Activated naive CD8-positive, alpha-beta T cell treated with anti-CD3 and anti-CD28 coated beads for 36 hours (primary cell): ENCODE results near the gene MRM2. TPM values are rescaled to one million over a fixed set of nuclear protein-coding genes. Genes with fewer than 3 reads are reported as not detected.

Source experiments
- DNase-seq: peaks from one replicate; pipeline ENCODE4 v3.0.0; 2021
- H3K27ac Mint-ChIP-seq: one replicate; pipeline ENCODE4 v1.8.0; 2022; ENCODE audit warnings: mild to moderate bottlenecking, moderate library complexity, mixed read lengths
- H3K27me3 Mint-ChIP-seq: one replicate; pipeline ENCODE4 v1.8.0; 2022; ENCODE audit warnings: mild to moderate bottlenecking, mixed read lengths
- H3K36me3 Mint-ChIP-seq: one replicate; pipeline ENCODE4 v1.8.0; 2021; ENCODE audit warnings: mild to moderate bottlenecking, mixed read lengths
- H3K4me1 Mint-ChIP-seq: one replicate; pipeline ENCODE4 v1.8.0; 2021; ENCODE audit warnings: mixed read lengths
- H3K4me3 Mint-ChIP-seq: one replicate; pipeline ENCODE4 v1.8.0; 2022; ENCODE audit warnings: mild to moderate bottlenecking, moderate library complexity, mixed read lengths
- H3K9me3 Mint-ChIP-seq: one replicate; pipeline ENCODE4 v1.8.0; 2022; ENCODE audit warnings: mixed read lengths
- total RNA-seq, 2 experiments: library from RNA; stranded (reverse); gene quantifications; one replicate each; pipeline ENCODE4 v1.2.3, GENCODE V29; 2021

MRM2 gene
- total RNA-seq, 2 experiments from 2014 or later, result 48.4 to 52.9 TPM

DNA sequence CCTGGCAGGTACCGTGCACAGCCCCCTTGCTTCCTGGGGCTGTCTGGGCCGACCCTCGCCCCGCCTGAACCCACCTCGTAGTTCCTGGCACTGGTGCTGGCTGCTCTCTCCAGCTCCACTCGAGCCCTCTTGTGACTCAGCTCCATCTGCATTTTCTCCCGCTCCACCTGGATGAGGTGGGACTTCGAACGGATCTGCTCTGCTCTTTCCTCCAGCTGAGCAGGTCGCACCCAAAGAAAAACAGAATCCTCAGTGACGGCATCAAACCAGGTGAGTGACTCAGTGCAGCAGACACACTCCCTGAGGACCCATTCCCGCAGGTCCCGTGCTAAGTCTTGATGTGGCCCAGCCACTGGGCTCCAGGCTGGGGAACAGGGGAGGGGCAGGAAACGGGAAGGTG lies 16.7 kb downstream of the MRM2 start:
- Mint-ChIP-seq H3K27me3 (no peaks in the 10 kb centered on the region), H3K9me3 (no peaks in the 10 kb centered on the region), H3K27ac (no peak overlapping the region), H3K36me3 (peaks cover 22% of the 10 kb centered on the region), H3K4me1 (peaks cover 4% of the 10 kb centered on the region), H3K4me3 (no peak overlapping the region)
- DNase-seq, result no peak

DNA sequence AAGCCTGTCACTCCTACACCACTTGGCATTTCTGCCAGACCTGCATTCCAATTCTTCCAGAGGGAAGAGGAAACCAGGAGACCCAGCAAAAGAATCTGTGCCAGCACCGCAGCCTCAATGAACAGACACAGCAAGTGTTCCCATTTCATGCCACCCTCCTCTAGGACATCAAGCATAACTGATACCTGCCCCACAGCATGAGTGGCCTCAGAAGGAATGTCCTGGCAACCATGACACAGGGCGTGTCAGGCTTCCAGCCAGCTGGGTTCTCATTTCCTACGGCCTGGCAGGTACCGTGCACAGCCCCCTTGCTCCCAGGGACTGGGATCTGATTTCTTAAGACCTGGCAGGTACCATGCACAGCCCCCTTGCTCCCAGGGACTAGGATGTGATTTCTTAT lies 17.1 kb downstream of the MRM2 start:
- no peaks in the 10 kb centered on the region for H3K9me3 Mint-ChIP-seq
- no peaks in the 10 kb centered on the region for H3K27me3 Mint-ChIP-seq
- peaks cover under 1% of the 10 kb centered on the region for H3K4me1 Mint-ChIP-seq
- no peak overlapping the region for H3K27ac Mint-ChIP-seq
- no peak overlapping the region for H3K4me3 Mint-ChIP-seq
- no peak for DNase-seq
- H3K36me3 Mint-ChIP-seq, result peaks cover 18% of the 10 kb centered on the region

DNA sequence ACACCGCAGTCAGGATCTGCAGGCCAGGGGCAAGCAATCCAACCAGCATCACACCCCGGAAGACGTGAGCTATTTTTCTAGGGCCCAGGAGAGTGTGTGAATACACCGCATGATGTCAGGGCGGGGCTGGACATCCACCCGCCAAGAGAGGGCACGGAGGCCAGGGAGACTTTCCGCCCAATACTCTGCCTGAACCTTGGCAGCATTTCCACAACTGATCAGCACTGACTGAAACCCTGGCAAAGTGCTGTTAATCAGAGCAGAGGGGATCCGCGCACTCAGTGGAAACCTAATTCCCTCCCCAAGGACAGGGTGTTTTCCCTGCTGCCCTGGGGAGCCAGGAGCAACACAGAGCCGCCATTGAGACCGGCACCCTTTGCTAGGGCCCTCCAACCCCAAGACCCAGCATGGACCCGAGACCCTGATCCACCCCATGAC lies 17.5 kb downstream of the MRM2 start:
- no peak for DNase-seq
- H3K36me3 Mint-ChIP-seq, result peaks cover 16% of the 10 kb centered on the region
- no peak overlapping the region for H3K4me3 Mint-ChIP-seq
- H3K9me3 Mint-ChIP-seq, result no peaks in the 10 kb centered on the region
- H3K27ac Mint-ChIP-seq, result no peak overlapping the region
- H3K4me1 Mint-ChIP-seq, result no peaks in the 10 kb centered on the region
- H3K27me3 Mint-ChIP-seq, result no peaks in the 10 kb centered on the region

DNA sequence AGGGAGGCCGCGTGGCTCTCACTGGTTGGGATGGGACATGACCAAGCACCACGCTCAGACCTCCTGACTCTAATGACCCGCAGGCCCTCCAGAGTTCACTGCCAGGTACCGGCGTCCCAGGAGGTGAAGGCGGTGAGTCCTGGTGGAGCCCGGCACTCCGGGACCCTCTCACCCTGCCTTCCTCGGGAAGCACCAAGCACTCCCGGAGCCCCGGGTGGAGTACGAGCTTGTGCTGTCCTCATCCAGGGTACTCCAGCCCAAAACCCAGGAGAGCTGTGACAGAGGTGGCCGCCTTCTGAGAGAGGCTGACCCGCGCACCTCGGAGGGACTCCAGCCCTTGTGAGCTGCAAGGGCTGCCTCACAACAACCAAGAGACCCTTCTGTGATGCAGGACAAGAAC lies 18.7 kb downstream of the MRM2 start:
- Mint-ChIP-seq H3K4me1 (no peaks in the 10 kb centered on the region), H3K36me3 (peaks cover 16% of the 10 kb centered on the region), H3K27me3 (no peaks in the 10 kb centered on the region)

DNA sequence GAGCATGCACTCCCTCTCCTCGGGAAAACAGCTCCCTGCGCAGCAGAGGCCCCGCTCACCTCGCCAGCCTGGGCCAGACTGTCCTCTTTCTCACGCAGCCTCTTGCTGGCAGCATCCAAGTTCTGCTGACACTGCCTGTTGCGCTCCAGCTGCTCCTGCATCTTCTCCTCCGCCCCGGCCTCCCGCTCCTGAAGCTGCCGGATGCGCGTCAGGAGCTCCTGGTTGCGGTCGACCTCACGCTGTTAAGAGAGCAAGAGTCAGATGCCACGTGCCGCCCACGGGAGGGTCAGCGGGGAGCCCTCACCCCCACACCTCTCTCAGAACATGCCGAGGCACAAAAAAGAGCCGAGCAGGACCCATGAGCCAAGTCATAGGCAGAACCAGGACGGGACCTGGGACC lies 19.5 kb downstream of the MRM2 start:
- no peak for DNase-seq
- Mint-ChIP-seq H3K4me3 (no peak overlapping the region), H3K9me3 (no peaks in the 10 kb centered on the region), H3K36me3 (peaks cover 16% of the 10 kb centered on the region), H3K4me1 (no peaks in the 10 kb centered on the region), H3K27me3 (no peaks in the 10 kb centered on the region), H3K27ac (no peak overlapping the region)

More for the DNA sequence above, 18.7 kb downstream of the MRM2 start:
- H3K4me3 Mint-ChIP-seq, result no peak overlapping the region
- H3K27ac Mint-ChIP-seq, result no peak overlapping the region
- H3K9me3 Mint-ChIP-seq, result no peaks in the 10 kb centered on the region
- DNase-seq, result no peak

DNA sequence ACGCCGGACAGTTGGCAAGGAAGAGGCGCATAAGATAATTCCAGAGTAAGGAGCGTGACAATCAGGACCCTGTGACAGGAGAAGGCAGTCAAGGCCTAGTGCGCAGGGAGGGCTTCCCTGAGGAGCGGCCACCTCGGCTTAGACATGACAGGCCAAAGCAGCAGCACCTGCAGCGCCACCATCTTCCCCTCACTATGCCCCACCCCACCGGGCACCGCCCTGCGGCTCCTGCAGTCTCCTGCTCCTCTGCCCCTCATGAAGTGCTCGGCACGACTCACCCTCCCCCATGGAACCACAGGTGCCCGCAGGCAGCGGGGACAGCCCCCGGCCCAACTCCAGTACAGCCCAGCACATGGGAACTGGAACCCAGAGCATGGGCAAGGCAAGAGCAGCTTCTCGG lies 21.1 kb downstream of the MRM2 start:
- Mint-ChIP-seq H3K9me3 (no peaks in the 10 kb centered on the region), H3K4me3 (no peak overlapping the region), H3K27ac (no peak overlapping the region), H3K36me3 (peaks cover 13% of the 10 kb centered on the region), H3K27me3 (no peaks in the 10 kb centered on the region), H3K4me1 (no peaks in the 10 kb centered on the region)
- no peak for DNase-seq

DNA sequence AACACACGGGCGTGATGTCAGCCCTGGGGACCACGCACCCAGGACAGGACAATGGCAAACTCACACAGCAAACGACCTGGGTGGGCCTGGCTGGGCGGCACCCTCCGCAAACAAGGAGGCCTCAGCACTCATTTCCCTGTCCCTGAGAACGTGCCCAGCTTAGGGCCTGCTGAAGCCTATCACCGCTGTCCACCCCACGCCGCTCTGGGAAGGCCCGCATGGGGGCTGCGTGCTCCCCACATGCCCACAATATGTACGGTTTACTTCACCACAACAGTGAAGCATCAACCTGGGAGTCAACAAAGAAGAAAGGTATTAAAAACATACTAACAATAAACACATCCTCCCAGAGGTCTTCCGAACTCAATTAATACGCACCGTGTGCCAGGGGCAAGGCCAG lies 21.5 kb downstream of the MRM2 start:
- no peak for DNase-seq
- Mint-ChIP-seq H3K4me1 (no peaks in the 10 kb centered on the region), H3K36me3 (peaks cover 15% of the 10 kb centered on the region), H3K4me3 (no peak overlapping the region), H3K27me3 (no peaks in the 10 kb centered on the region), H3K9me3 (no peaks in the 10 kb centered on the region), H3K27ac (no peak overlapping the region)

DNA sequence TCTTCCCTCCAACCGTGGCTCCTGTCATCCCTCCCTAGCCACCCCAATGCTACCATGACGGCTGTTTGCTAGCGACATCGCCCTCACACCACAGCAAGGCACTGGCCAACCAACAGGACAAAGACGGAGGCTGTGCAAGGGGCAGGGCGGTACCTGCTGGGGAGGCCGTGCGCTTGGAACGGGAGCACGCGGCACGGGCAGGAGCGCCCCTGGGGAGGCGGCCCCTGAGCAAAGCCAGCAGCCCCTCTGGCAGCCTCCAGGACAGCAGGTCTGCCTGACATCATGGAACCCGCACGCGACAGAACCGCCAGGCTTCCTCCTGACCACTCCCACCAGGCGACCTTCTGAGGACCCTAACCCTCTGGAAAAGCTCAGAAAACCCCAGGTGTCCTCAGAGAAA lies 22.0 kb downstream of the MRM2 start:
- H3K27me3 Mint-ChIP-seq, result no peaks in the 10 kb centered on the region
- H3K36me3 Mint-ChIP-seq, result peaks cover 17% of the 10 kb centered on the region
- no peaks in the 10 kb centered on the region for H3K4me1 Mint-ChIP-seq
- H3K27ac Mint-ChIP-seq, result no peak overlapping the region
- H3K4me3 Mint-ChIP-seq, result no peak overlapping the region
- no peaks in the 10 kb centered on the region for H3K9me3 Mint-ChIP-seq
- DNase-seq, result no peak

DNA sequence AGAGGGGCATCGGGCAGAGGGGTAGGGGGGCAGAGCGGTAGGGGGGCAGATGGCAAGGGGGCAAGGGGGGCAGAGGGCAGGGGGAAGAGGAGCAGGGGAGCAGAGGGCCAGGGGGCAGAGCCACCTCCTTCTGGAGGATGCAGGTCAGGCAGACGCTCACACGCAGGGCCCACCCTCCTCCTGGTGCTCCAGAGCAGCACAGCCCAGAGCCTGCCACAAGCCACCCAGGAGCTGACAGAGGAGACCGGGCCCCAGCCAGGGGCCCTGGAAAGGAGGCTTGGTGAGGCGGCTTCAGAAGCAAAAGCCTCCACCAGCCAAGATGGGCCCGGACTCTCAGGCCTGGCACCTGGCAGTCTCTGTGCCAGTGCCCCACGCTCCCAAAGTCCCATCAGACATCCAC lies 22.4 kb downstream of the MRM2 start:
- no peak overlapping the region for H3K27ac Mint-ChIP-seq
- H3K9me3 Mint-ChIP-seq, result no peaks in the 10 kb centered on the region
- no peaks in the 10 kb centered on the region for H3K4me1 Mint-ChIP-seq
- no peak overlapping the region for H3K4me3 Mint-ChIP-seq
- DNase-seq, result no peak
- H3K36me3 Mint-ChIP-seq, result peaks cover 17% of the 10 kb centered on the region
- no peaks in the 10 kb centered on the region for H3K27me3 Mint-ChIP-seq

DNA sequence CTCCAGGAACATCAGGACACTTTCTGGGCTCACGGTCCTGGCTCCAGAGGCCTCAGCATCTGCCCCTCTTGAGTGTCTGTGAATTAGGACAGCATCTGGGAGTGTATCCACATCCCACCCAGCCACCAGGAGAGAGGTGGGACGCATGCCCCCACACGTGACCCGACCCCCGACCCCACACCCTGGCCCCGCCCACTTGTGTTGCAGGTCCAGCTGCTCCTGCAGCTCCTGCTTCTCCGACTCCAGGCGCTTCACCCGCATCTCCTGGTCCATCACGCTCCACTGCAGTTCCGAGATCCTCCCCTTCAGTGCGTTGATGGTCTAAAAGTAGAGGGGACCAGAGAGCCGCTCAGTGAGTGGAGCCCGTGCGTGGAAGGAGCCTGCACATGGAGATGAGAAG lies 22.9 kb downstream of the MRM2 start:
- Mint-ChIP-seq H3K4me3 (no peak overlapping the region), H3K27me3 (no peaks in the 10 kb centered on the region), H3K9me3 (no peaks in the 10 kb centered on the region), H3K36me3 (peaks cover 16% of the 10 kb centered on the region), H3K4me1 (no peaks in the 10 kb centered on the region), H3K27ac (no peak overlapping the region)
- no peak for DNase-seq

DNA sequence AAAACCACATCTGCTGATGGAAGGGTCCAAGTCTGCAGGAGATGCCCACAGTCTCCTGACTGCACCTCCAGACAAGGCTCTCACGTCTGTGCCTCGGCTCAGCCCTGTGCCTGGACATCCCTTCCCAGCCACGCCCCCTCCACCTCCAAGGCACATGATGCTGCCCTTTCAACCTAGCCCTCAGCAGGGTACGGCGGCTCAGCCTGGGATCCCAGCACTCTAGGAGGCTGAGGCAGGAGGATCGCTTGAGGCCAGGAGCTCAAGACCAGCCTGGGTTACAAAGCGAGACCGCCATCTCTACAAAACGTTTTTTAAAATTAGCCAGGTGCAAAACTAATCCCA lies 23.6 kb downstream of the MRM2 start:
- Mint-ChIP-seq H3K4me3 (no peak overlapping the region), H3K27me3 (no peaks in the 10 kb centered on the region), H3K36me3 (peaks cover 18% of the 10 kb centered on the region), H3K4me1 (no peaks in the 10 kb centered on the region), H3K27ac (no peak overlapping the region), H3K9me3 (no peaks in the 10 kb centered on the region)
- DNase-seq, result no peak

DNA sequence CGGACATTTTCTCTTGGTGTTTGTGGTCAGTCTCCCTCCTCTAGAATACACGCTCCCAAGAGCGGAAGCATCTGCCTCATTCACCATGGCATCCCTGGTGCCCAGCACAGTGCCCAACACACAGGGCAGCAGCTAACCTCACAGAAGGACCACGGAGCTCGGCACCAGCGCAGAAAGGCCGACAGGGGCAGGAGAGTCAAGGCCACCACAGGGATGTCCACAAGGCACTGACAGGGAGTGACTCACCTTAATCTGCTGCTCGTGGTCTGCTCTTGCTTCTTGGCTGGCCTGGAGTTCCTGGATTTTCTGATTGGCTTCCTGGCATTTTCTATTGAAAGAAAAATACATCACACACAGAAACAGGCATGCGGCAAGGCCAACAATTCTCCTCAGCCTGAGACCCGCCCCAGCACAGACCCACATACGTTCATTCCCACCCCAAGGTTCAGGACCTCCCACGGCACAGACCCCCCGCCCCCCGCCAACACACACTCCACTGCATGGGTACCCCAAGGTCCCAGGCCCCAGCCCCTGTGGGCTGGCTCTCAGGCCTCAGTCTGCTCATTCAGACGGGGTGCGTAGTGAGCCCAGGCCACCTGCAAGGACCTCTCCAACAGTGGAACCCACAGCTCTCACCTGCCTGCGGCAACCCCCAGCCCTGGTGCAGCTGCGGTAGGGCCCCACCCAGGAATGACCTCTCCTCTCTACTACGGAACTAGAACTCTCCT lies 24.1 kb downstream of the MRM2 start:
- H3K4me3 Mint-ChIP-seq, result no peak overlapping the region

DNA sequence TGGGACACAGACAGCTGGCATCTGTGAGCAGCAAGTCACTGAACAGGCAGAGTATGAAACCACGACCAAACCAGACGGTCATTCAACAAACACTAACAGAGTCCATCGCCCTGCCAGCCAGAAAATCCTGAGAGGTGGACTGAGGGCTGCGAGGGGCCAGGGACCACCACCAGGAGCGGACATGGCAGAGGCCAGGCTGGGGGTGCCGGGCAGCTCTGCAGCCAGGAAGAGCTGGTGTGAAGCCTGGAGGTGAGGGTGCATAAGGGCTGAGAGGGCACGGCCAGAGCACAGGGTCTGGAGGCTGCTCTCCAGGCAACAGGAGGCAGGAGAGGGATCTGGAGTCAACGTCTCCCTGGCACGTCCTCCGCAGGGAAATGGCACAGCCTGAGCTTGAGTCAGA lies 24.8 kb downstream of the MRM2 start:
- Mint-ChIP-seq H3K27ac (no peak overlapping the region), H3K4me1 (no peaks in the 10 kb centered on the region), H3K27me3 (no peaks in the 10 kb centered on the region), H3K36me3 (peaks cover 20% of the 10 kb centered on the region), H3K9me3 (no peaks in the 10 kb centered on the region), H3K4me3 (no peak overlapping the region)
- DNase-seq, result no peak

More for the DNA sequence above, 24.1 kb downstream of the MRM2 start:
- Mint-ChIP-seq H3K4me1 (no peaks in the 10 kb centered on the region), H3K36me3 (peaks cover 18% of the 10 kb centered on the region), H3K27me3 (no peaks in the 10 kb centered on the region), H3K9me3 (no peaks in the 10 kb centered on the region), H3K27ac (no peak overlapping the region)
- DNase-seq, result no peak

DNA sequence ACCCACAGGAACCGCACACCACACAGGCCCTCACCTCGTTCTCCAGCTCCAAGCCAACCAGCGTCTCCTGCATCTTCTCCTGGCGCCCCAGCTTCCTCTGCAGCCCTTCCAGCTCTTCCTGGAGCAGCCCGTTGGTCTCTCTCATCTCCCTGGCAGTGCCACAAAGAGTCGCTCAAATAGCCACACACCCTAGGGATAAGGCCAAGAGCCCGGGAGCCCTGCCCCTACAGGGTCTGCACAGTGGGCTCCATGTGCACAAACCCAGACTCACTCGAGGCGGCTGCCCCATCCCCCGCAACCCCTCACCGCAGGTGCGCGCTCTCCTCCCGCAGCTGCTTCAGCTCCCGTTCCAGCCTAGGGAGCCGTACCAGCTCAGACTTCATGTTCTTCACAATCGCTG lies 26.2 kb downstream of the MRM2 start:
- Mint-ChIP-seq H3K4me1 (no peaks in the 10 kb centered on the region), H3K4me3 (no peak overlapping the region), H3K27me3 (no peaks in the 10 kb centered on the region), H3K9me3 (no peaks in the 10 kb centered on the region), H3K36me3 (peaks cover 20% of the 10 kb centered on the region), H3K27ac (no peak overlapping the region)
- no peak for DNase-seq

DNA sequence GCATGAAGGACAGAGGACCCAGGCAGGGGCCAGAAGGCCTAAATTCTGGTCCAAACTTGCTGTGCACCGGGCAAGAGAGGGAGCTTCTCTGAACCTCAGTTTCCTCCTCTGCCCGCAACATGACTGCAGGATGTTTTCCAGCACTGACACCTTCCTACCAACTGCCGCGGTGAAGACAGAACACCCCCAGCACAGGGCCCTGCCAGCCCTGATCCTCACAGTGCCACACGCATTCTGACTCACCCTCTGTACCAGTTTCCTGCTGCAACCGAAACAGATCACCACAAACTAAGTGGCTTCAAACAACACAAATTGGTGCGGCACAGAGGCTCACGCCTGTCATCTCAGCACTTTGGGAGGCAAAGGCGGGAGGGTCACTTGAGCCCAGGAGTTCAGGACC lies 27.4 kb downstream of the MRM2 start:
- no peak overlapping the region for H3K27ac Mint-ChIP-seq
- H3K36me3 Mint-ChIP-seq, result peaks cover 17% of the 10 kb centered on the region
- H3K4me1 Mint-ChIP-seq, result peaks cover 2% of the 10 kb centered on the region
- H3K27me3 Mint-ChIP-seq, result no peaks in the 10 kb centered on the region
- no peak overlapping the region for H3K4me3 Mint-ChIP-seq
- H3K9me3 Mint-ChIP-seq, result no peaks in the 10 kb centered on the region
- DNase-seq, result no peak

DNA sequence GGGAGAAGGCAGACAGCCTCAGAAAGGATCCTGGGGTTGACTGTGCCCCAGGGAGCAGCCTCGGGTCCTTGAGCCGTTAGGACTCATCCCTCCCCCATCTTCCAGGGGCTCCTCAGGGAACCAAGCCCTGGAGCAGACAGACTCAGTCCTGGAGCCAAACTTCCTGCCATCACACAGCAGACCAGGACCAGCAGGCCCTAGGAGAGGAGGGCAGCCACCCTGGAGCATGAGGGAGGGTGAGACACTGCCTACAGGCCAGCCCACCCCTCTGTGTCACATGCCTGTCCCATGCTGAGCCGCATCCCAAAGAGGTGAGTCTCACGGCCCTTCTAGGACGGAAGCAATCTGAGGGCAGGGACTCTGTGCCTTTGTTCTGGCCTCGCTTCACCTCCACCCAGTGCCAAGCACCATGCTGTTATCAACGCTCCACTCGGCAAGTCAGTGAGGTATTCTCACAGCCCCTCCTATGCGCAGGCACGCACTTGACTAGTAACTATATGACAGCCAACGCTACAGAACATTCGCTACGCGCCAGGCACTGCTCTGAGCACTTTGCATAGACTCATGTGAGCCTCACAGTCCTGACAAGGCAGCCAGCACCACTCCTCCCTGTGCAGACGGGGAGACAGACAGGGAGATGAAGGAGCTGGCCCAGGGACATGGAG lies 28.3 kb downstream of the MRM2 start:
- Mint-ChIP-seq H3K36me3 (peaks cover 17% of the 10 kb centered on the region), H3K27ac (no peak overlapping the region), H3K4me3 (no peak overlapping the region), H3K27me3 (no peaks in the 10 kb centered on the region), H3K4me1 (peaks cover 2% of the 10 kb centered on the region), H3K9me3 (no peaks in the 10 kb centered on the region)
- DNase-seq, result no peak
